ENCODE measurements around the gene FASLG. TPM values are rescaled to one million over a fixed set of nuclear protein-coding genes. Genes with fewer than 3 reads are reported as not detected.
"Not testable (repeated sequence)": the region's sequence is repeated elsewhere in the genome, so short reads cannot be mapped to it uniquely, and the experiment has no call there.

The FASLG gene
- total RNA-seq, 1 donor from 2014 or later, result not detected

DNA sequence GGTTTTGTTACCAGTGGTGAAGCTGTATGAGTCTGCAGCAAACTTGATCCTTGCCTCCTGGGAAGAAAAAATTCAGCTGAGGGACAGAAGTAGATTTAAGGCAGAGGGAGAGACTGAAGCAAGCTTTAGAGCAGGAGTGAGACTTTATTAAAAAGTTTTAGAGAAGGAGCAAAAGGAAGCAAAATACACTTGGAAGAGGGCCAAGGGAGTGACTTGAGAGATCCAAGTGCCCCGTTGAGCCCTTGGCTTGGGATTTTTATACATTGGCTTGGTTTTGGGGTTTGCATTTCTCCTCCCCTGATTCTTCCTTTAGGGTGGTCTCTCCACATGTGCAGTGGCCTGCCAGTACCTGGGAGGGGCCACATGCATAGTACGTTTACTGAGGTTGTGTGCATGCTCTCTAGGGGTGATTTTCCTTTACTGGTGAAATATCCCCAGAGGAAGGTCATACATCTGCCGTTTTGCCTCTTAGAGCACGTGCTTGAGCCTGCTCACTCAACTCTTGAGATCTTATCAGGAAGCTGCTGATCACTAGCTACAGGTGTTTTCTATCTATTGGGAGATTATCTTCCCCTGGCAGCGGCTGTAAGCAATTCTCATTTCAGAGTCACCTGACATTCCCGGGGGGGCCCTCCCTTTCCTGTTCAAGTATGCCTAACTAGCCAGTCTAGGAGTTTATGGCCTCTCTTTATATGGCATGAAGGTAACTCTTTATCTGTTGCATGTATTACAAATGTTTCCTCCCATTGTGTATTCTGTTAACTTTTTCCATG, 20.3 kb downstream of the FASLG start:
- no peak for DNase-seq
- Histone ChIP-seq H3K27ac (replicated peaks) (no peak overlapping the region), H3K27me3 (ENCODE audit: low read depth) (no peaks in the 10 kb centered on the region), H3K9me3 (replicated peaks) (peaks cover 11% of the 10 kb centered on the region), H3K36me3 (no peaks in the 10 kb centered on the region), H3K4me1 (peaks cover 8% of the 10 kb centered on the region), H3K4me3 (no peak overlapping the region)
- TF ChIP-seq, protein P1, sequence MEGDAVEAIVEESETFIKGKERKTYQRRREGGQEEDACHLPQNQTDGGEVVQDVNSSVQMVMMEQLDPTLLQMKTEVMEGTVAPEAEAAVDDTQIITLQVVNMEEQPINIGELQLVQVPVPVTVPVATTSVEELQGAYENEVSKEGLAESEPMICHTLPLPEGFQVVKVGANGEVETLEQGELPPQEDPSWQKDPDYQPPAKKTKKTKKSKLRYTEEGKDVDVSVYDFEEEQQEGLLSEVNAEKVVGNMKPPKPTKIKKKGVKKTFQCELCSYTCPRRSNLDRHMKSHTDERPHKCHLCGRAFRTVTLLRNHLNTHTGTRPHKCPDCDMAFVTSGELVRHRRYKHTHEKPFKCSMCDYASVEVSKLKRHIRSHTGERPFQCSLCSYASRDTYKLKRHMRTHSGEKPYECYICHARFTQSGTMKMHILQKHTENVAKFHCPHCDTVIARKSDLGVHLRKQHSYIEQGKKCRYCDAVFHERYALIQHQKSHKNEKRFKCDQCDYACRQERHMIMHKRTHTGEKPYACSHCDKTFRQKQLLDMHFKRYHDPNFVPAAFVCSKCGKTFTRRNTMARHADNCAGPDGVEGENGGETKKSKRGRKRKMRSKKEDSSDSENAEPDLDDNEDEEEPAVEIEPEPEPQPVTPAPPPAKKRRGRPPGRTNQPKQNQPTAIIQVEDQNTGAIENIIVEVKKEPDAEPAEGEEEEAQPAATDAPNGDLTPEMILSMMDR (IDR thresholded peaks at IDR 0.05; ENCODE audit: borderline replicate concordance), result no peak
- intact Hi-C loops (cut with micrococcal nuclease), result no loop called here

DNA sequence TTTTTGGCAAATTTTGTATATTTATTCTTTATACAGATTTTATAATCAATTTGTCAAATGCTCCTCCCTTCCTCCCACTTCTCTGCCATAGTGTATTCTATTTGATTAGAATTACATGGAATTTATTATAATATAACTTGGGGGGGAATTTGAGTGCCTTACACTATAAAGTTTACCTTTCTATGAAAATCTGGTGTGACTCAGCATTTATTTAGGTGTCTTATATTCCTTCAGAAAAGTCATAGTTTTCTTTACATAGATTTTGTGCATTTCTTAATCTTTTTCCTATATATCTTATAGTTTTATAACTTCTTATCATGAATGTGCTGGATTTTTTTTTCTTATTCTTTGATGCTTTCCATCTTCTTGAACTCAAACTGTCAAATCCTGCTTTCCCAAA, 21.3 kb downstream of the FASLG start:
- intact Hi-C loops (cut with micrococcal nuclease), result no loop called here
- TF ChIP-seq, protein P1 (IDR thresholded peaks at IDR 0.05; ENCODE audit: borderline replicate concordance), result no peak
- H3K4me1 ChIP-seq, result peaks cover 8% of the 10 kb centered on the region

DNA sequence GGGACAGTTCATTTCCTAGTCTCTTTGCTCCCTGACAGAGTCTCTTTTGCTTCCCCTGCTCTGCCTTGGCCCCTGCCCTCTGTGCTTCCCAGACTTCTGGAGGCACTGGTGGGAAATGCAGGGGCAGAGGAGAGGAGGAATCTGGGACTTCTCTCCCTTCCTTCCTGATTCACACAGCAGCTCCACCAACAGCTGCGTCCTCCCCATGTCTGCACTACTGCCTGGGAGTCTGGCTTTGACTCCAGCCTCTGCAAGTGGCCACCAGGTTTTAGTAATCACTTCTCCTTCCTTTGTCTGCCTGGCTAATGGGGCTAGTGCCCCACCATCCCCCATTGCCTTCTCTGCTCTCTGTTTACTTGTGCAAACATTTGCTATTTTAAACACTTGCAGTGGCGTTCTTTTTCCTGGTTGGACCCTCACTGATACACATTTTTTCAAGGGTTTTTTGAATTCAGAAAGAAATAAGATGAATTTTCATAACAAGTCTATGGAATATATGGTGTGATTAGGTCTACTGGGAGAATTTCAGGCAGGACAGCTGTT, 21.9 kb downstream of the FASLG start:
- H3K9me3 ChIP-seq (replicated peaks), result peaks cover 11% of the 10 kb centered on the region
- H3K27ac ChIP-seq (replicated peaks), result no peak overlapping the region
- no peak for DNase-seq
- H3K27me3 ChIP-seq (ENCODE audit: low read depth), result no peaks in the 10 kb centered on the region
- H3K4me1 ChIP-seq, result peaks cover 8% of the 10 kb centered on the region
- no peak overlapping the region for H3K4me3 ChIP-seq
- no peaks in the 10 kb centered on the region for H3K36me3 ChIP-seq
- intact Hi-C loops (cut with micrococcal nuclease), result no loop called here
- TF ChIP-seq, protein P1 (IDR thresholded peaks at IDR 0.05; ENCODE audit: borderline replicate concordance), result no peak

More for the DNA sequence above, 21.3 kb downstream of the FASLG start:
- H3K4me3 ChIP-seq, result no peak overlapping the region
- DNase-seq, result no peak
- H3K27me3 ChIP-seq (ENCODE audit: low read depth), result no peaks in the 10 kb centered on the region
- H3K36me3 ChIP-seq, result no peaks in the 10 kb centered on the region
- peaks cover 11% of the 10 kb centered on the region for H3K9me3 ChIP-seq (replicated peaks)
- H3K27ac ChIP-seq (replicated peaks), result no peak overlapping the region

DNA sequence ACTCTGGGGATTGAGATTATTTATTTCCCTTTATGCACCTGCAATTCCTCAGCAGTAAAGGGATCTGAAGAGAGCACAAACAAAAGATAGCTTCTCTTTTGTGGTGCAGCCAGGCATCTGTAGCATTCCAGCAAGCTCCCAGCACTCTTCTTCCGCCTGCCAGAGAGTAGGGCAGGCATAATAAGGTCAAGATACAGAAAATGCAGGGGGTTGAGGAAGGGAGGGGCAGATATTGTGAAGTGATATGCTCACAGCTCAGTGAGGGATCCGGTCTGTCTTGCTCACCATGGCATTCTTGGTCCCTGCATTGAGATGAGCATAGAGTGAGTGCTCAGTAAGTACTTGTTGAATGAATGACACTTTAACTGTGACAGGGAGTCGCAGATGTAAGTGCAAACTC, 23.9 kb downstream of the FASLG start:
- Histone ChIP-seq H3K27ac (replicated peaks) (no peak overlapping the region), H3K27me3 (ENCODE audit: low read depth) (no peaks in the 10 kb centered on the region), H3K4me3 (no peak overlapping the region), H3K9me3 (replicated peaks) (peaks cover 11% of the 10 kb centered on the region), H3K36me3 (no peaks in the 10 kb centered on the region), H3K4me1 (peaks cover 8% of the 10 kb centered on the region)
- TF ChIP-seq, protein P1 (IDR thresholded peaks at IDR 0.05; ENCODE audit: borderline replicate concordance), result no peak
- DNase-seq, result no peak
- intact Hi-C loops (cut with micrococcal nuclease), result no loop called here

DNA sequence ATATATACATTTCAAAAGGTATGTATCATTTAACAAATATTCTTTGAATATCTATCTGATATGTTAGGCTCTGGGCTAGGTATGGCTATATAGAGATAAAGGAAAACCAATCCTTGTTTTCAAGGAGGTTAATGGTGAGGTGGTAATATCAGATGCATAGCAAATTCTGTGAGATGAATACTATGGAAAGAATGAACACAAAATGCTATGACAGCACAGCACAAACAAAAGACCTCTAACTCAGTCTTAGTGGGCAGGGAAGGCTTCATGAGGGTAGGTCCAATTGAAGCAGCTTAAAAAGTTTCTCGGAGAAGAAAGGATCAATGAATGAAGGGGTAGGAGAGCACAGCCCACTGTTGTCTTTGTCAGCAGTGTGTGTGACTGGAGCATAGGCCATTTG, 27.2 kb downstream of the FASLG start:
- Histone ChIP-seq H3K4me1 (no peaks in the 10 kb centered on the region), H3K27me3 (ENCODE audit: low read depth) (no peaks in the 10 kb centered on the region), H3K27ac (replicated peaks) (no peak overlapping the region), H3K4me3 (no peak overlapping the region), H3K9me3 (replicated peaks) (no peaks in the 10 kb centered on the region), H3K36me3 (no peaks in the 10 kb centered on the region)
- intact Hi-C loops (cut with micrococcal nuclease), result no loop called here
- no peak for DNase-seq
- TF ChIP-seq, protein P1 (IDR thresholded peaks at IDR 0.05; ENCODE audit: borderline replicate concordance), result no peak

DNA sequence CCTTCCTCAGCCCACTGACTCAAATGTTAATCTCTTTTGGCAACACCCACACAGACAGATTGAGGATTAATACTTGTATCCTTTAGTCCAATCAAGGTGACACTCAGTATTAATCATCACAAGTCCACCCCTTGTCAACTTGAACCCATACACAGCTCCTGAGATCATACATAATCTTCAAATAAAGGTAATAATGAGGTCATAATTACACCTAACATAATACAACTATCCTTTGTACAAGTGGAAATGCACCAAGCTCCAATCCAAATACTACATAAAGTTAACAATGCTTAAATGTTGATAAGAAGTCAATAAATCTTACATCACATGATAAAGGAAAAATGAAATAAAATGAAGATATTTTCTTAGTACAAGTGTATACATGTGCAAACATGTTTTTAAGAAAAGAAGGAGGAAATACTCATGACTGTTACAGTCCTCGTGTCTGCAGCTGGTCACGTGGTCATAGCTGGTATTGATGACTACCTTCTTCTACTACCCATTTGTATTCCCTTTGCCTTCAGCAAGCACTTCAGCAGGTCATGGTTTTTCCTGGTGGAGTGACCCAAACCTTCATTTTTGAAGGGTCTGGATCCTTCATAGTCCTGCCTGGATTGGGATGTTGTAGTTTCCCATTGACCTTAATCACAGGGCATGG, 29.7 kb downstream of the FASLG start:
- intact Hi-C loops (cut with micrococcal nuclease); H3K9me3 ChIP-seq (replicated peaks); H3K27me3 ChIP-seq (ENCODE audit: low read depth): not testable (repeated sequence)

DNA sequence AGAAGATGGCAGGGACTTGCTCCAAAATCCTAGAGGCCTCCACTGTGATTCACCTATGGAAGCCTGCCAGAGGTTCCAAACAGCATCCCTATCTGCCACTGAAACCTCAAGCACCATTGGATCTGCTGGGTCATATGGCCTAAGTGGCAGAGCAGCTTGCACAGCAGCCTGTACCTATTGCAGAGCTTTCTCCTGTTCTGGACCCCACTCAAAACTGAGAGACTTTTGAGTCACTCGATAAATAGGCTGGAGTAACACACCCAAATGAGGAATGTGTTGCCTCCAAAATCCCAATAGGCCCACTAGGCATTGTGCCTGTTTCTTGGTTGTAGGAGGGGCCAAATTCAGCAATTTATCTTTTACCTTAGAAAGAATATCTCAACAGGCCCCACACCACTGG, 32.0 kb downstream of the FASLG start:
- DNase-seq; H3K9me3 ChIP-seq (replicated peaks); H3K27me3 ChIP-seq (ENCODE audit: low read depth); H3K36me3 ChIP-seq; H3K4me1 ChIP-seq; intact Hi-C loops (cut with micrococcal nuclease); H3K4me3 ChIP-seq; H3K27ac ChIP-seq (replicated peaks): not testable (repeated sequence)

More for the DNA sequence above, 29.7 kb downstream of the FASLG start:
- not testable (repeated sequence) for H3K4me3 ChIP-seq; DNase-seq; H3K27ac ChIP-seq (replicated peaks); H3K4me1 ChIP-seq; H3K36me3 ChIP-seq
